OCI-LY3 (cell line): ENCODE measurements around the gene ESF1.

Experiments used
- H2AFZ ChIP-seq: fragments of 200-600, 300-600 bp; shearing (Covaris generic); 2 replicates; pipeline ENCODE4 v1.6.0; 2014; ENCODE audit warnings: antibody characterized with exemption, low read depth, low read length
- H3K27ac ChIP-seq: fragments of 200-600, 300-600 bp; sonication (generic); 2 replicates; pipeline ENCODE4 v1.5.1; 2014; ENCODE audit warnings: mild to moderate bottlenecking, low read length, moderate library complexity, mixed read lengths
- H3K27me3 ChIP-seq: fragments of 200-600, 300-600 bp; sonication (generic); 2 replicates; pipeline ENCODE4 v1.6.1; 2014; ENCODE audit warnings: low read depth, low read length, mixed read lengths
- H3K36me3 ChIP-seq: fragments of 200-600, 300-600 bp; sonication (generic); replicated peaks from 2 replicates; pipeline ENCODE3; 2014; ENCODE audit warnings: low read depth, low read length, mixed read lengths
- H3K4me1 ChIP-seq: fragments of 300-600, 200-600 bp; sonication (generic); 2 replicates; pipeline ENCODE4 v1.6.1; 2014; ENCODE audit warnings: low read length, mixed read lengths
- H3K4me2 ChIP-seq: fragments of 200-600, 300-600 bp; sonication (generic); 2 replicates; pipeline ENCODE4 v1.6.1; 2014; ENCODE audit warnings: low read length, mixed read lengths
- H3K4me3 ChIP-seq: fragments of 300-600, 200-600 bp; sonication (generic); 2 replicates; pipeline ENCODE4 v1.5.1; 2014; ENCODE audit warnings: antibody characterized with exemption, mild to moderate bottlenecking, low read length, moderate library complexity
- H3K79me2 ChIP-seq: fragments of 300-600, 200-600 bp; shearing (Covaris generic); 2 replicates; pipeline ENCODE4 v1.6.1; 2014; ENCODE audit warnings: mild to moderate bottlenecking, low read length, mixed read lengths
- H3K9ac ChIP-seq: fragments of 300-600, 200-600 bp; shearing (Covaris generic); 2 replicates; pipeline ENCODE4 v1.6.0; 2014; ENCODE audit warnings: mild to moderate bottlenecking, low read length, moderate library complexity
- H3K9me3 ChIP-seq: fragments of 200-600, 300-600 bp; shearing (Covaris generic); 2 replicates; pipeline ENCODE4 v1.6.1; 2014; ENCODE audit warnings: low read length, mixed read lengths; ENCODE audit not compliant: insufficient read depth
- H4K20me1 ChIP-seq: fragments of 200-600, 300-600 bp; sonication (generic); 2 replicates; pipeline ENCODE4 v1.6.1; 2016; ENCODE audit warnings: low read length, mixed read lengths; ENCODE audit not compliant: insufficient read depth
- EZH2phosphoT487 ChIP-seq: fragments of 200-600 bp; shearing (Covaris generic); IDR thresholded peaks from 2 replicates; pipeline ENCODE4 v1.6.1; 2018; ENCODE audit warnings: antibody characterized with exemption, mixed run types, low read depth
- TF ChIP-seq, protein P1 (sequence below): fragments of 200-600, 300-600 bp; sonication (generic); IDR thresholded peaks from 2 replicates; pipeline ENCODE4 v1.5.1; 2014; ENCODE audit warnings: antibody characterized with exemption, low read length, low read depth

The ESF1 gene

DNA sequence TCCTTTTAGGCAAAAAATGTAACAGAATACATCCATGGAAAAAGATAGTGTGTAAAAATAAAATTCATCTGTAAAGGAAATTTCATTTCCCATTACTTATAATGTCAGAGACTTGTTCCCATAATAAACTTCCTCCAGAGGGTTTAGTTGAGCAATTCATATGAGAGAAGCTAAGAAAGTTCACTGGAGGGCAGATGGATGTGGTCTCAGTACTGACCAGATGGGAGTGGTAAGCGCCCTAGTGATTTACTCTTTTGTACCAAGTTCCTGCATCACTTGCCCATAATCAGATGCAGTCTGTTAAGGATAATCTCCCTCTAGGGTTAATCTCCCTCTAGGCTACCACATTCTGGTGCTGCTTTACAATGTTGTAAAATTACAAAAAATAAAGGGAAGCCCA lies 61.7 kb downstream of the ESF1 start:
- Histone ChIP-seq H3K36me3 (peaks cover 43% of the 10 kb centered on the region), H3K9me3 (no peaks in the 10 kb centered on the region), H4K20me1 (no peaks in the 10 kb centered on the region), H3K9ac (no peak overlapping the region), H2AFZ (no peak overlapping the region), H3K27ac (no peak overlapping the region), H3K4me3 (no peak overlapping the region), H3K4me1 (peaks cover 4% of the 10 kb centered on the region), H3K4me2 (no peak overlapping the region), H3K79me2 (0 out of 2 replicates have a peak, but pooled peaks cover 5% of the 10 kb centered on the region), H3K27me3 (no peaks in the 10 kb centered on the region)
- no peak for TF ChIP-seq EZH2phosphoT487
- TF ChIP-seq, protein P1, sequence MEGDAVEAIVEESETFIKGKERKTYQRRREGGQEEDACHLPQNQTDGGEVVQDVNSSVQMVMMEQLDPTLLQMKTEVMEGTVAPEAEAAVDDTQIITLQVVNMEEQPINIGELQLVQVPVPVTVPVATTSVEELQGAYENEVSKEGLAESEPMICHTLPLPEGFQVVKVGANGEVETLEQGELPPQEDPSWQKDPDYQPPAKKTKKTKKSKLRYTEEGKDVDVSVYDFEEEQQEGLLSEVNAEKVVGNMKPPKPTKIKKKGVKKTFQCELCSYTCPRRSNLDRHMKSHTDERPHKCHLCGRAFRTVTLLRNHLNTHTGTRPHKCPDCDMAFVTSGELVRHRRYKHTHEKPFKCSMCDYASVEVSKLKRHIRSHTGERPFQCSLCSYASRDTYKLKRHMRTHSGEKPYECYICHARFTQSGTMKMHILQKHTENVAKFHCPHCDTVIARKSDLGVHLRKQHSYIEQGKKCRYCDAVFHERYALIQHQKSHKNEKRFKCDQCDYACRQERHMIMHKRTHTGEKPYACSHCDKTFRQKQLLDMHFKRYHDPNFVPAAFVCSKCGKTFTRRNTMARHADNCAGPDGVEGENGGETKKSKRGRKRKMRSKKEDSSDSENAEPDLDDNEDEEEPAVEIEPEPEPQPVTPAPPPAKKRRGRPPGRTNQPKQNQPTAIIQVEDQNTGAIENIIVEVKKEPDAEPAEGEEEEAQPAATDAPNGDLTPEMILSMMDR: no peak

DNA sequence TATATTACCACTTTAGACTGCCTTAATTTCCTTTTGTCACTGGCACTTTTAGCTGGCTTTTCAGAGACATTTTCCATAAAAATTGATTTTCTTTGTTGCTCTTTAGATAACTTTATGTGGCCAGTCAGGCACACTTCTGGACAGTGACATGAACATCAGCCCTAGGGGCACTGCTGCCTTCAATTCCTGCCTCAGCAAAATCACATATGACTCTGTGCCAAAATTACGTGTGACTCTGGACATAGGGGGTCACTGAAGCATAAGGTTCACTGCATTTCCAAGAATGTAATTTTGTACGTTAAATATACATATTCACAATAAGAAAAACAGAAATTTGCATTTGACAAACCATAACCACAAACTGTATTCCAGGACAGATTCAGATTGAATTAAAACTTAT lies 66.5 kb downstream of the ESF1 start:
- Histone ChIP-seq H4K20me1 (no peaks in the 10 kb centered on the region), H3K9me3 (no peaks in the 10 kb centered on the region), H3K4me3 (no peak overlapping the region), H3K27me3 (no peaks in the 10 kb centered on the region), H3K79me2 (0 out of 2 replicates have a peak, but pooled peaks cover 5% of the 10 kb centered on the region), H2AFZ (no peak overlapping the region), H3K27ac (no peak overlapping the region), H3K4me1 (peaks cover 12% of the 10 kb centered on the region), H3K36me3 (peaks cover 33% of the 10 kb centered on the region), H3K4me2 (no peak overlapping the region; the same call in 1 of the 2 replicates), H3K9ac (no peak overlapping the region)
- TF ChIP-seq, protein P1: no peak
- no peak for TF ChIP-seq EZH2phosphoT487

DNA sequence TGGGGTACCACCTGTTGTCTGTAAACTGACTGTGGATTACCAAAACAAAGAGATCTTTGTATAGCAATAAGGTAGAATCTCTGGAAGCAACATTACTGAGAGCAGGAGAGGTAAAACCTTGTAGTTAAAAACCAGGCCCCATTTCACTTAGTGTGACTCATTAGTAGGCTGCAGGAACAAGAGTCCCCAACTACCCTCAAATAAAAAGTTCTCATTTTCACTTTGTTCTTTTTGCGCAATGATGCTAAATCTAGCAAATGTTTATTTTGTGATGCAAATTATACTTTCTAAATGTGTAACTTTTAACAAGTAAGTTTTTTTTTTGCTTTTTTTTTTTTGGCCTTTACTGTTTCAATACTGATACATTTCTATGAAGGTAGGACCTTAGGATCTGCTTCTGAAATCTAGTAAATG lies 67.1 kb downstream of the ESF1 start:
- no peak overlapping the region for H3K9ac ChIP-seq

DNA sequence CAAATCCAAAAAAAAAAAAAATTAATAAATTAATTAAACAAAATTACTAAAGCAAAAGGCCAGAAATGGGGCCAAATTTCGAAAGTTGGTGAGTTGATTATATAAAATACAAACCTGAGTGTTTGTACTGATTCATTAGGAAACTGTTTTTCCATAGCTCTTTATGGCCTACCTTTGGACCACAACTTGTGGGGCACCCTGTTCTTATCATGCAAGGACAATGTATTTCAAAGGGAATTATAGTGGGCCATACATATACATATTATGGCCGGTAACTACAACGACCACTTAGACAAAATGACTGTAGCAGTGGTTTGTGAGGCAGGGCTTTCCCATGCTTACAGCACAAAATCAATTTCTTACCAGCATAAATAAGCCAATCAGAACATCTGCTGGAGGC lies 69.5 kb downstream of the ESF1 start:
- Histone ChIP-seq H3K36me3 (peaks cover 52% of the 10 kb centered on the region), H3K4me1 (peaks cover 12% of the 10 kb centered on the region), H3K4me3 (no peak overlapping the region), H4K20me1 (no peaks in the 10 kb centered on the region), H3K27me3 (no peaks in the 10 kb centered on the region), H3K4me2 (no peak overlapping the region), H3K9ac (no peak overlapping the region), H2AFZ (no peak overlapping the region), H3K79me2 (0 out of 2 replicates have a peak, but pooled peaks cover 4% of the 10 kb centered on the region), H3K9me3 (no peaks in the 10 kb centered on the region), H3K27ac (no peak overlapping the region)
- TF ChIP-seq, protein P1: no peak

More for the DNA sequence above, 67.1 kb downstream of the ESF1 start:
- Histone ChIP-seq H3K36me3 (peaks cover 38% of the 10 kb centered on the region), H3K79me2 (0 out of 2 replicates have a peak, but pooled peaks cover 5% of the 10 kb centered on the region), H4K20me1 (no peaks in the 10 kb centered on the region), H3K27ac (peak overlapping the region; percentile 14; the same call in 1 of the 2 replicates), H3K4me3 (no peak overlapping the region), H3K27me3 (no peaks in the 10 kb centered on the region), H3K9me3 (no peaks in the 10 kb centered on the region), H3K4me1 (peaks cover 12% of the 10 kb centered on the region), H3K4me2 (no peak overlapping the region), H2AFZ (no peak overlapping the region)
- no peak for TF ChIP-seq EZH2phosphoT487
- TF ChIP-seq, protein P1: no peak
